K562 (cell line): ENCODE measurements around the gene NOL4L. TPM values are rescaled to one million over a fixed set of nuclear protein-coding genes. Genes with fewer than 3 reads are reported as not detected.
A peak's percentile ranks its signal among the peaks of the same experiment; 100 is the strongest.

Experiments used
- BMI1 ChIP-seq: fragments of 150-350 bp; IDR thresholded peaks from 2 replicates; pipeline ENCODE4 v1.6.1; 2014; ENCODE audit warnings: low read length
- CCAR2 ChIP-seq: fragments of 200-400 bp; formaldehyde crosslinking; IDR thresholded peaks from 2 replicates; pipeline ENCODE4 v1.6.1; 2017; ENCODE audit warnings: mild to moderate bottlenecking, low read depth, low read length
- FOS ChIP-seq: IDR thresholded peaks from 3 replicates; pipeline ENCODE4 v1.6.1; 2011; ENCODE audit not compliant: insufficient read length; ENCODE audit errors: extremely low read depth
- KLF10 ChIP-seq: fragments of 250-450 bp; sonication (Bioruptor Pico); IDR thresholded peaks from 2 replicates; pipeline ENCODE4 v1.6.1; 2021; ENCODE audit warnings: matching md5 sums
- MXI1 ChIP-seq: IDR thresholded peaks from 2 replicates; pipeline ENCODE4 v1.6.1; 2011; ENCODE audit warnings: low read depth, mild to moderate bottlenecking, improper control_type of control experiment, low read length
- MYNN ChIP-seq, 2 experiments: sonication (generic); formaldehyde crosslinking in 1 of 2; IDR thresholded peaks; 2 replicates each; pipeline versions ENCODE4 v1.5.0 to v1.6.1; 2016 to 2020; ENCODE audit warnings: antibody characterized with exemption in 1 of 2, missing genetic modification reagents in 1 of 2
- NFYB ChIP-seq: IDR thresholded peaks from 2 replicates; pipeline ENCODE4 v1.6.1; 2011; ENCODE audit warnings: mild to moderate bottlenecking, moderate library complexity; ENCODE audit not compliant: insufficient read length; ENCODE audit errors: extremely low read depth
- PTTG1 ChIP-seq: fragments of 450-650 bp; IDR thresholded peaks from 2 replicates; pipeline ENCODE4 v1.6.1; 2016; ENCODE audit warnings: low read depth, mild to moderate bottlenecking, missing genetic modification characterization, missing compliant biosample characterization
- SMC3 ChIP-seq: conservative IDR thresholded peaks from 2 replicates; pipeline ENCODE4 v1.6.1; 2011; ENCODE audit warnings: low read depth, low read length, improper control_type of control experiment; ENCODE audit not compliant: insufficient read depth
- TEAD4 ChIP-seq, 2 experiments: sonication (generic) in 1 of 2; formaldehyde crosslinking in 1 of 2; IDR thresholded peaks; 2 replicates each; pipeline versions ENCODE4 v1.6.1 to v1.8.0; 2012 to 2022; ENCODE audit warnings: borderline replicate concordance in 1 of 2, inconsistent platforms in 1 of 2, low read length in 1 of 2, mild to moderate bottlenecking in 1 of 2, missing genetic modification reagents in 1 of 2
- TSC22D4 ChIP-seq: fragments of 450-650 bp; IDR thresholded peaks from 2 replicates; pipeline ENCODE4 v1.6.1; 2016; ENCODE audit warnings: missing genetic modification characterization, missing biosample characterization, control low read depth
- ZBED1 ChIP-seq: IDR thresholded peaks from 2 replicates; pipeline ENCODE4 v1.6.1; 2014
- ZNF217 ChIP-seq: sonication (generic); formaldehyde crosslinking; IDR thresholded peaks from 2 replicates; pipeline ENCODE4 v1.8.0; 2022; ENCODE audit warnings: mild to moderate bottlenecking, missing genetic modification reagents
- ZNF77 ChIP-seq: fragments of 250-450 bp; sonication (Bioruptor Pico); IDR thresholded peaks from 2 replicates; pipeline ENCODE4 v1.5.0; 2020
- polyA plus RNA-seq, 8 experiments: library from polyadenylated mRNA; depleted of rRNA in 4 of 8; stranded (reverse) in 5 of 8; unstranded in 3 of 8; fragments of >200 nt; fragmentation: Nextera tagmentation in 2 of 8; fragmentation: Illumina TruSeq in 1 of 8; extraction: Ambion mirVana in 2 of 8; extraction: Trizol in 1 of 8; gene quantifications; 2 replicates each; pipeline versions ENCODE4 v1.2.1 to v1.2.3, GENCODE V29; 2011 to 2014; ENCODE audit warnings: inconsistent platforms in 1 of 8, missing spikeins in 1 of 8
- total RNA-seq, 7 experiments: library from RNA; depleted of rRNA in 6 of 7; stranded (reverse); fragments of >200 nt in 6 of 7; fragmentation: Illumina TruSeq in 2 of 7; extraction: Trizol in 2 of 7; gene quantifications; 2 replicates each; pipeline versions ENCODE4 v1.2.1 to v1.2.3, GENCODE V29; 2011 to 2021; ENCODE audit warnings: low replicate concordance in 1 of 7
- TF ChIP-seq, protein P1 (sequence below): sonication (generic); formaldehyde crosslinking; IDR thresholded peaks from 2 replicates; pipeline ENCODE4 v1.8.0; 2022; ENCODE audit warnings: mild to moderate bottlenecking, missing genetic modification reagents
- TF ChIP-seq, protein P2 (sequence below): IDR thresholded peaks from 2 replicates; pipeline ENCODE4 v1.6.1; 2011; ENCODE audit not compliant: insufficient read length; ENCODE audit errors: extremely low read depth
- TF ChIP-seq, protein P3 (sequence below): fragments of 250-450 bp; sonication (Bioruptor Pico); IDR thresholded peaks from 2 replicates; pipeline ENCODE4 v1.5.0; 2021; ENCODE audit warnings: mild to moderate bottlenecking, moderate library complexity

The NOL4L gene
- total and polyA plus RNA-seq, 9 of the 15 experiments (the other 6 are each of a cell fraction or from before 2014, with no cell fraction given) = 5.1 to 36.2 (median 13.6) TPM

DNA sequence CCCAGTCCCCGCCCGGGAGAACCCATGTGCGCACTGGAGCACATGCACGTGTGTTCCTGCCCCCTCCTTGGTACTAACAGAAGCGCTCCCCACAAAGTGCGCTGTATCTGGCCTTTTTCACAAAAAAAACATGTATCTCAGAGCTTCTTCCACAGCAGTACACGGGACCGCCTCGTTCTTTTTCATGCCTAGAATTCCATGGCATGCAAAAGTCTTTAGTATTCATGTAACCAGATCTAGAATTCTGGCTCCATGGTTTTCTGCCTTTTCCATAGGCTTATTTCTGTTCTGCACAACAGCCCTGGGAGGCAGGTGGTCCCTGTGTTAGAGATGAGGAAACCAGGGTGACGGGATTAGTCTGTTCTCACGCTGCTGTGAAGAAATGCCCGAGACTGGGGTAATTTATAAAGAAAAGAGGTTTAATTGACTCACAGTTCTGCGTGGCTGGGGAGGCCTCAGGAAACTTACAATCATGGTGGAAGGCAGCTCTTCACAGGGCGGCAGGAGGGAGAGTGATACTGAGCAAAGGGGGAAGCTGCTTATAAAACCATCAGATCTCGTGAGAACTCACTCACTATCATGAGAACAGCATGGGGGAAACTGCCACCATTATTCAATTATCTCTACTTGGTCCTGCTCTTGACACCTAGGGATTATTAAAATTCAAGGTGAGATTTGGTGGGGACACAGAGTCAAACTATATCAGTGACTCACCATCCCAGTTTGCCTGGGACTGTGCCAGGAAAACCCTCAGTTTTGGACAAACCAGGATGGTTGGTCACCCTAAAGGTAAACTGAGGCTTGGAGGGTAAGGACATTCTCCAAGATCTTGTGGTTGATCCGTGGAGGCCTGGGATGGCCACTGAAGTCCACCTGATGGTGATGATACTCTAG, 47.6 kb upstream of the NOL4L start (continued):
- TF ChIP-seq, protein P1, sequence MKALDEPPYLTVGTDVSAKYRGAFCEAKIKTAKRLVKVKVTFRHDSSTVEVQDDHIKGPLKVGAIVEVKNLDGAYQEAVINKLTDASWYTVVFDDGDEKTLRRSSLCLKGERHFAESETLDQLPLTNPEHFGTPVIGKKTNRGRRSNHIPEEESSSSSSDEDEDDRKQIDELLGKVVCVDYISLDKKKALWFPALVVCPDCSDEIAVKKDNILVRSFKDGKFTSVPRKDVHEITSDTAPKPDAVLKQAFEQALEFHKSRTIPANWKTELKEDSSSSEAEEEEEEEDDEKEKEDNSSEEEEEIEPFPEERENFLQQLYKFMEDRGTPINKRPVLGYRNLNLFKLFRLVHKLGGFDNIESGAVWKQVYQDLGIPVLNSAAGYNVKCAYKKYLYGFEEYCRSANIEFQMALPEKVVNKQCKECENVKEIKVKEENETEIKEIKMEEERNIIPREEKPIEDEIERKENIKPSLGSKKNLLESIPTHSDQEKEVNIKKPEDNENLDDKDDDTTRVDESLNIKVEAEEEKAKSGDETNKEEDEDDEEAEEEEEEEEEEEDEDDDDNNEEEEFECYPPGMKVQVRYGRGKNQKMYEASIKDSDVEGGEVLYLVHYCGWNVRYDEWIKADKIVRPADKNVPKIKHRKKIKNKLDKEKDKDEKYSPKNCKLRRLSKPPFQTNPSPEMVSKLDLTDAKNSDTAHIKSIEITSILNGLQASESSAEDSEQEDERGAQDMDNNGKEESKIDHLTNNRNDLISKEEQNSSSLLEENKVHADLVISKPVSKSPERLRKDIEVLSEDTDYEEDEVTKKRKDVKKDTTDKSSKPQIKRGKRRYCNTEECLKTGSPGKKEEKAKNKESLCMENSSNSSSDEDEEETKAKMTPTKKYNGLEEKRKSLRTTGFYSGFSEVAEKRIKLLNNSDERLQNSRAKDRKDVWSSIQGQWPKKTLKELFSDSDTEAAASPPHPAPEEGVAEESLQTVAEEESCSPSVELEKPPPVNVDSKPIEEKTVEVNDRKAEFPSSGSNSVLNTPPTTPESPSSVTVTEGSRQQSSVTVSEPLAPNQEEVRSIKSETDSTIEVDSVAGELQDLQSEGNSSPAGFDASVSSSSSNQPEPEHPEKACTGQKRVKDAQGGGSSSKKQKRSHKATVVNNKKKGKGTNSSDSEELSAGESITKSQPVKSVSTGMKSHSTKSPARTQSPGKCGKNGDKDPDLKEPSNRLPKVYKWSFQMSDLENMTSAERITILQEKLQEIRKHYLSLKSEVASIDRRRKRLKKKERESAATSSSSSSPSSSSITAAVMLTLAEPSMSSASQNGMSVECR (CRISPR knock-in tag) = peak; percentile 49; the same call in 1 of the 2 replicates
- TF ChIP-seq ZNF217 (CRISPR knock-in tag) = no peak
- no peak for TF ChIP-seq BMI1
- no peak for TF ChIP-seq SMC3
- TF ChIP-seq ZNF77 = no peak
- no peak for TF ChIP-seq CCAR2
- TF ChIP-seq, protein P2, sequence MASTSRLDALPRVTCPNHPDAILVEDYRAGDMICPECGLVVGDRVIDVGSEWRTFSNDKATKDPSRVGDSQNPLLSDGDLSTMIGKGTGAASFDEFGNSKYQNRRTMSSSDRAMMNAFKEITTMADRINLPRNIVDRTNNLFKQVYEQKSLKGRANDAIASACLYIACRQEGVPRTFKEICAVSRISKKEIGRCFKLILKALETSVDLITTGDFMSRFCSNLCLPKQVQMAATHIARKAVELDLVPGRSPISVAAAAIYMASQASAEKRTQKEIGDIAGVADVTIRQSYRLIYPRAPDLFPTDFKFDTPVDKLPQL = peak; percentile 82
- TF ChIP-seq MXI1 = peak; percentile 64; the same call in 1 of the 2 replicates
- no peak for TF ChIP-seq FOS
- no peak for TF ChIP-seq KLF10 (CRISPR knock-in tag)
- no peak for TF ChIP-seq NFYB
- TF ChIP-seq TSC22D4 (tag) = no peak
- no peak for TF ChIP-seq TEAD4 (IDR thresholded peaks at IDR 0.05; ENCODE audit: low read length)
- TF ChIP-seq TEAD4 (CRISPR knock-in tag; IDR thresholded peaks at IDR 0.05; ENCODE audit: borderline replicate concordance) = no peak
- TF ChIP-seq MYNN (IDR thresholded peaks at IDR 0.05) = no peak
- TF ChIP-seq MYNN (CRISPR knock-in tag; IDR thresholded peaks at IDR 0.05) = no peak
- TF ChIP-seq PTTG1 (tag) = 0 out of 2 replicates have a peak, but pooled peaks have one; percentile 52
- TF ChIP-seq, protein P3, sequence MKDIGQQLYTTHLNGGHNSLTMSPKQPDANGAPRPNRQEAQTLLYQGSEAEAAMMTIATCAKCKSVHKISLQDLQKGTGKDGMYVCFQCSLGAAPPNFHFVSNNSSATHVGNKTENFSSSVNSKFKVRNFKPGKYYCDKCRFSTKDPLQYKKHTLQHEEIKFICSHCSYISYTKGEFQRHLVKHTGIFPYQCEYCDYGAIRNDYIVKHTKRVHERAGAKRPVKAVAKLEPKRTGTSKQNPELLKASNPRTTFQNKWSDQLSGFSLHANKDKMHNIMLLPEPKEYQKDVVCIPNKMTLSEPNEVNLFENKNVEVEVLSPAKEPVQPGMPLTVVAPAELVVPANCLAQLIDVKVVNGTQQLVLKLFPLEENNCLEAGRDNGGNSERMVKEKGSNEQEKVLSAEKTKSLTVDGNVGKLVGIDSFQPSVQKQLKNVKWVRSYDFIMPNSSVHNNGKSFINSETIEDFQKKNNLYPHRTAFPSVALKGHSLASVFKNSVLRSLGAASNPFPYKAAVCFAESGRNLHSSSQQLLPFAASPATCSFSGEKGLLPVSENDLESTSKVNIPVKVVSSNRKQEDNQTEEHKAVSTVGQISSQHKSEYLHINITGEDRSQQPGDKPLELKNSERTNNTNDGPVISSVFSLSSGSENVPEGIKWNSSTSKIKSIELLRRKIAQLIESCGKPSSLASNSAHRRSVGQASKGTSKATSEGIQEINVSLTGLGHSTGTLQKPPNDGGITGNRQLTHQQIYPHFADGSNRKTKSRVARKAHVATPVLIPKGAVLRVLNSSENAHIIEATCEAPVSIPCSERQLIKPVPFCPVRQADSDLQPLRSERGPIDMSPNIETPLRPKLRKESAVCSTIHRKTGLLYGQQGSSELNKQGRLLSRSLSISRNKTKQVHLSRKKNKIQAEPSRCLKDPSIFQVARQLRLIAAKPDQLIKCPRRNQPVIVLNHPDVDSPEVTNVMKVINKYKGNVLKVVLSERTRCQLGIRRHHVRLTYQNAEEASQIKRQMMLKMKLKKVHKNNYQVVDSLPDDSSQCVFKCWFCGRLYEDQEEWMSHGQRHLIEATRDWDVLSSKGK (CRISPR knock-in tag) = no peak
- TF ChIP-seq ZBED1 = no peak
